SK-N-SH (cell line): Measurements from ENCODE around the gene CSNK1D. TPM values are rescaled to one million over a fixed set of nuclear protein-coding genes. Genes with fewer than 3 reads are reported as not detected.

Source experiments
- CTCF ChIA-PET: fragments of 300-600, 350-600 bp; formaldehyde crosslinking; extraction: SDS; loops from one replicate; lab custom pipeline; 2021; lab: Yijun Ruan, JAX
- POLR2A ChIA-PET: fragments of 350-600 bp; sonication (Branson Sonifier 250); formaldehyde crosslinking; extraction: SDS; loops from one replicate; lab custom pipeline; 2020; ENCODE audit warnings: antibody characterized with exemption, inconsistent platforms; lab: Yijun Ruan, JAX
- DNase-seq: peaks from one replicate; pipeline ENCODE4 v3.0.0; 2012
- H2AFZ ChIP-seq: fragments of 200-600 bp; sonication (generic); 2 replicates; pipeline ENCODE4 v1.8.1; 2016; ENCODE audit warnings: antibody characterized with exemption, mild to moderate bottlenecking, low read depth
- H3F3A ChIP-seq: fragments of 200-600 bp; sonication (generic); replicated peaks from 2 replicates; pipeline ENCODE3; 2016; ENCODE audit warnings: antibody characterized with exemption, mild to moderate bottlenecking; ENCODE audit not compliant: insufficient read depth
- H3K27ac ChIP-seq, 2 experiments: fragments of 200-500 bp in 1 of 2; fragments of 200-600 bp in 1 of 2; sonication (Bioruptor generic) in 1 of 2; sonication (generic), shearing (Covaris generic) in 1 of 2; 2 replicates each; pipeline versions ENCODE4 v1.5.1 to v1.6.1; 2014 to 2016; ENCODE audit warnings: low read depth in 2 of 2, inconsistent platforms in 1 of 2, low read length in 1 of 2, mild to moderate bottlenecking in 1 of 2, mixed read lengths in 1 of 2
- H3K27me3 ChIP-seq: fragments of 200-600 bp; sonication (generic), shearing (Covaris generic); 2 replicates; pipeline ENCODE4 v1.6.1; 2016; ENCODE audit warnings: mixed run types; ENCODE audit not compliant: insufficient read depth
- H3K36me3 ChIP-seq, 2 experiments: fragments of 200-500 bp in 1 of 2; fragments of 200-600 bp in 1 of 2; sonication (Bioruptor generic) in 1 of 2; sonication (generic) in 1 of 2; replicated peaks in 1 of 2; 2 replicates each; pipeline versions ENCODE3 to v1.5.1; 2014 to 2016; ENCODE audit warnings: low read length in 1 of 2, mild to moderate bottlenecking in 1 of 2; ENCODE audit not compliant: insufficient read depth in 2 of 2, control insufficient read depth in 1 of 2
- H3K4me1 ChIP-seq, 2 experiments: fragments of 200-500 bp in 1 of 2; fragments of 200-600 bp in 1 of 2; sonication (Bioruptor generic) in 1 of 2; sonication (generic), shearing (Covaris generic) in 1 of 2; 2 replicates each; pipeline versions ENCODE4 v1.5.1 to v1.6.1; 2014 to 2016; ENCODE audit warnings: low read depth in 1 of 2, low read length in 1 of 2, mixed run types in 1 of 2; ENCODE audit not compliant: insufficient read depth in 2 of 2, control insufficient read depth in 1 of 2
- H3K4me2 ChIP-seq: fragments of 200-600 bp; sonication (generic), shearing (Covaris generic); 2 replicates; pipeline ENCODE4 v1.6.1; 2017; ENCODE audit warnings: mixed run types
- H3K4me3 ChIP-seq, 2 experiments: fragments of 200-500 bp in 1 of 2; fragments of 200-600 bp in 1 of 2; sonication (Bioruptor generic) in 1 of 2; sonication (generic), shearing (Covaris generic) in 1 of 2; 2 replicates each; pipeline versions ENCODE4 v1.5.1 to v1.8.1; 2014 to 2016; ENCODE audit warnings: low read depth in 2 of 2, inconsistent platforms in 1 of 2, low read length in 1 of 2, mild to moderate bottlenecking in 1 of 2, mixed read lengths in 1 of 2, moderate library complexity in 1 of 2
- H3K79me2 ChIP-seq: fragments of 200-600 bp; sonication (generic); 2 replicates; pipeline ENCODE4 v1.8.1; 2017; ENCODE audit warnings: mild to moderate bottlenecking; ENCODE audit not compliant: insufficient read depth
- H3K9ac ChIP-seq: fragments of 200-600 bp; sonication (generic); 2 replicates; pipeline ENCODE4 v1.6.1; 2017; ENCODE audit warnings: mixed run types
- H3K9me2 ChIP-seq: fragments of 200-600 bp; sonication (generic); 2 replicates; pipeline ENCODE4 v1.6.1; 2017; ENCODE audit warnings: mixed run types
- H3K9me3 ChIP-seq: fragments of 200-600 bp; sonication (generic); 2 replicates; pipeline ENCODE4 v1.6.1; 2017; ENCODE audit warnings: mixed run types, mild to moderate bottlenecking, moderate library complexity
- H4K20me1 ChIP-seq: fragments of 200-600 bp; sonication (generic); 2 replicates; pipeline ENCODE4 v1.6.1; 2017; ENCODE audit warnings: mild to moderate bottlenecking, mixed run types; ENCODE audit not compliant: insufficient read depth
- CTCF ChIP-seq: fragments of 200-600 bp; sonication (generic); IDR thresholded peaks from 2 replicates; pipeline ENCODE4 v1.6.1; 2017; ENCODE audit warnings: antibody characterized with exemption, mild to moderate bottlenecking, moderate library complexity
- ELF1 ChIP-seq: IDR thresholded peaks from 2 replicates; pipeline ENCODE4 v1.4.0; 2012
- EZH2phosphoT487 ChIP-seq: fragments of 200-600 bp; sonication (generic); IDR thresholded peaks from 2 replicates; pipeline ENCODE4 v1.6.1; 2017; ENCODE audit warnings: low read depth, mixed run types, mild to moderate bottlenecking, antibody characterized with exemption, moderate library complexity, borderline replicate concordance
- FOXJ3 ChIP-seq: sonication (generic); formaldehyde crosslinking; IDR thresholded peaks from 2 replicates; pipeline ENCODE4 v1.5.1; 2020; ENCODE audit warnings: mild to moderate bottlenecking, missing genetic modification reagents
- GATA2 ChIP-seq: sonication (generic); formaldehyde crosslinking; IDR thresholded peaks from 2 replicates; pipeline ENCODE4 v1.5.0; 2020; ENCODE audit warnings: mild to moderate bottlenecking, missing genetic modification reagents
- MXI1 ChIP-seq: IDR thresholded peaks from 2 replicates; pipeline ENCODE4 v1.6.1; 2012; ENCODE audit warnings: mild to moderate bottlenecking, low read depth, low read length, improper control_type of control experiment
- PBX3 ChIP-seq: IDR thresholded peaks from 2 replicates; pipeline ENCODE4; 2012
- POLR2AphosphoS5 ChIP-seq: IDR thresholded peaks from 2 replicates; pipeline ENCODE4 v1.6.1; 2012; ENCODE audit warnings: low read depth, low read length
- RCOR1 ChIP-seq: fragments of 150-350 bp; IDR thresholded peaks from 2 replicates; pipeline ENCODE4 v1.6.1; 2017; ENCODE audit warnings: antibody characterized with exemption, low read length
- RFX5 ChIP-seq: IDR thresholded peaks from 2 replicates; pipeline ENCODE4 v1.6.1; 2012; ENCODE audit warnings: mild to moderate bottlenecking, improper control_type of control experiment, low read length
- SIN3A ChIP-seq: IDR thresholded peaks from 2 replicates; pipeline ENCODE4 v1.6.1; 2012; ENCODE audit warnings: low read depth, mild to moderate bottlenecking, low read length, moderate library complexity, borderline replicate concordance
- TAF1 ChIP-seq: IDR thresholded peaks from 2 replicates; pipeline ENCODE4 v1.6.1; 2012; ENCODE audit warnings: low read depth, mild to moderate bottlenecking, low read length, moderate library complexity, borderline replicate concordance
- WGBS: methylation state at CpG from one replicate; pipeline ENCODE4 v1.1.6; 2017; ENCODE audit warnings: low lambda C conversion rate; 5-methylcytosine and 5-hydroxymethylcytosine counted together
- polyA plus RNA-seq, 3 experiments: library from polyadenylated mRNA; depleted of rRNA; stranded (reverse); fragments of >200 nt; gene quantifications; 2 replicates each; pipeline ENCODE4 v1.2.3, GENCODE V29; 2012

Gene CSNK1D
- polyA plus RNA-seq, 1 of the 3 experiments (the other 2 are of a cell fraction), result 216 TPM

- H3K27me3 ChIP-seq, result no peaks in the 10 kb centered on the region
- H4K20me1 ChIP-seq, result no peaks in the 10 kb centered on the region
- ChIA-PET CTCF (interaction anchor here (15.1 kb wide), 1 partner anchor 56 kb away, joined by 153 read pairs; no protein-coding TSS in a partner anchor), POLR2A (no interaction called here)
- H3K9ac ChIP-seq, result no peak overlapping the region
- no peak overlapping the region for H3K4me2 ChIP-seq
- H2AFZ ChIP-seq, result no peak overlapping the region
- no peak overlapping the region for H3K4me3 ChIP-seq
- no peaks in the 10 kb centered on the region for H3K36me3 ChIP-seq
- no peak overlapping the region for H3K27ac ChIP-seq
- peaks cover 28 to 37% of the 10 kb centered on the region in 2 experiments; a peak in 3 of 4 replicates for H3K4me1 ChIP-seq
- TF ChIP-seq EZH2phosphoT487, result no peak
- no peaks in the 10 kb centered on the region for H3K9me2 ChIP-seq
- 82% methylated on average over 4 of the region's 4 CpGs for WGBS
- H3K79me2 ChIP-seq, result peaks cover 5% of the 10 kb centered on the region
- no peak for DNase-seq
- peaks cover 37% of the 10 kb centered on the region for H3F3A ChIP-seq
- no peaks in the 10 kb centered on the region for H3K9me3 ChIP-seq
Measured at GRCh38 chr17:82295472-82295814, 21.9 kb upstream of the CSNK1D start.

- ChIA-PET POLR2A (interaction anchor here (0.9 to 3.2 kb wide), 4 partner anchors 9 to 20 kb away, joined by 3 to 48 read pairs (median 13); partner anchors contain the start of gene CSNK1D), CTCF (interaction anchor here (0.7 to 15.1 kb wide), 5 partner anchors 27 to 488 kb away, joined by 3 to 153 read pairs (median 3); no protein-coding TSS in a partner anchor)
- Histone ChIP-seq H4K20me1 (no peaks in the 10 kb centered on the region), H3K4me2 (peak overlapping the region; percentile 77; the same call in 1 of the 2 replicates), H3K4me1 (peaks cover 28 to 37% of the 10 kb centered on the region in 2 experiments; a peak in 3 of 4 replicates), H3K27me3 (no peaks in the 10 kb centered on the region), H2AFZ (no peak overlapping the region), H3K9me3 (no peaks in the 10 kb centered on the region), H3K9ac (no peak overlapping the region), H3K4me3 (peak overlapping the region; percentile 41 to 50; a peak in 3 of 4 replicates), H3K27ac (peak overlapping the region; percentile 38 to 70; a peak in 1 of 4 replicates), H3K36me3 (no peaks in the 10 kb centered on the region), H3K9me2 (no peaks in the 10 kb centered on the region), H3F3A (peaks cover 45% of the 10 kb centered on the region), H3K79me2 (peaks cover 5% of the 10 kb centered on the region)
- TF ChIP-seq SIN3A, result no peak
- 0 out of 2 replicates have a peak, but pooled peaks have one; percentile 2 for TF ChIP-seq PBX3
- WGBS, result 90% methylated on average over 15 of the region's 15 CpGs
- DNase-seq, result no peak
Measured at GRCh38 chr17:82294064-82294773, 20.7 kb upstream of the CSNK1D start.

- POLR2A ChIA-PET, result interaction anchor here (0.7 to 3.2 kb wide), 11 partner anchors 9 to 56 kb away, joined by 3 to 48 read pairs (median 5); partner anchors contain the start of gene CSNK1D
- Histone ChIP-seq H3K27ac (peak overlapping the region; percentile 78 to 95), H3K4me3 (peak overlapping the region; percentile 75 to 95), H3F3A (peaks cover 44% of the 10 kb centered on the region), H4K20me1 (no peaks in the 10 kb centered on the region), H3K9me3 (no peaks in the 10 kb centered on the region), H3K9ac (peak overlapping the region; percentile 91), H3K4me2 (peak overlapping the region; percentile 98), H3K9me2 (no peaks in the 10 kb centered on the region), H3K4me1 (peaks cover 20 to 21% of the 10 kb centered on the region in 2 experiments; a peak in 3 of 4 replicates), H3K27me3 (no peaks in the 10 kb centered on the region), H2AFZ (peak overlapping the region; percentile 79), H3K36me3 (no peaks in the 10 kb centered on the region), H3K79me2 (peaks cover 5% of the 10 kb centered on the region)
- WGBS, result 4% methylated on average over 56 of the region's 86 CpGs
- CTCF ChIA-PET, result interaction anchor here (0.6 to 2.0 kb wide), 10 partner anchors 9 to 86 kb away, joined by 3 to 9 read pairs (median 4); partner anchors contain the start of gene CSNK1D
- peak; percentile 100 for DNase-seq
- peak; percentile 81 for TF ChIP-seq RCOR1
- peak; percentile 73 for TF ChIP-seq RFX5
- no peak for TF ChIP-seq FOXJ3 (CRISPR knock-in tag)
- TF ChIP-seq CTCF, result no peak
- peak; percentile 7; the same call in 1 of the 2 replicates for TF ChIP-seq PBX3
- peak; percentile 98 for TF ChIP-seq POLR2AphosphoS5
- peak; percentile 91 for TF ChIP-seq TAF1
- no peak for TF ChIP-seq GATA2 (CRISPR knock-in tag)
- peak; percentile 79 for TF ChIP-seq ELF1
- TF ChIP-seq MXI1, result peak; percentile 97
Measured at GRCh38 chr17:82292251-82293154, 19.0 kb upstream of the CSNK1D start.
